ENCODE measurements around the gene ATP11B.

- TF ChIP-seq POLR2A (IDR thresholded peaks at IDR 0.05; ENCODE audit: low read depth): no peak
- no peak for TF ChIP-seq CTCF (IDR thresholded peaks at IDR 0.05)
- TF ChIP-seq POLR2AphosphoS5 (IDR thresholded peaks at IDR 0.05): no peak
Measured at GRCh38 chr3:182803596-182803995, 10.3 kb downstream of the ATP11B start.

Data from esophagus muscularis mucosa (tissue), 3 donors.